Neural crest cell (in vitro differentiated cells): ENCODE results near the gene ABAT. TPM values are rescaled to one million over a fixed set of nuclear protein-coding genes. Genes with fewer than 3 reads are reported as not detected.
"Not testable (repeated sequence)": the region's sequence is repeated elsewhere in the genome, so short reads cannot be mapped to it uniquely, and the experiment has no call there.

Source experiments
- DNase-seq: peaks from one replicate; pipeline ENCODE4 v3.0.0; 2021; ENCODE audit warnings: low read depth, mixed read lengths, low spot score
- H3K27ac Mint-ChIP-seq: one replicate; pipeline ENCODE4 v1.8.0; 2021; ENCODE audit warnings: mild to moderate bottlenecking, mixed read lengths; ENCODE audit not compliant: unreplicated experiment
- H3K27me3 Mint-ChIP-seq: 2 replicates; pipeline ENCODE4 v1.8.0; 2021; ENCODE audit warnings: low read depth, mild to moderate bottlenecking, mixed read lengths
- H3K36me3 Mint-ChIP-seq: 2 replicates; pipeline ENCODE4 v1.8.0; 2021; ENCODE audit warnings: low read depth, mild to moderate bottlenecking, mixed read lengths
- H3K4me1 Mint-ChIP-seq: 2 replicates; pipeline ENCODE4 v1.8.0; 2021; ENCODE audit warnings: mixed read lengths
- H3K4me3 Mint-ChIP-seq: one replicate; pipeline ENCODE4 v1.8.0; 2021; ENCODE audit warnings: mild to moderate bottlenecking, mixed read lengths
- H3K9me3 Mint-ChIP-seq: 2 replicates; pipeline ENCODE4 v1.8.0; 2021; ENCODE audit warnings: mixed read lengths
- CTCF ChIP-seq: fragments of 200-600 bp; sonication (generic); conservative IDR thresholded peaks from 2 replicates; pipeline ENCODE4 v1.5.0; 2021; ENCODE audit warnings: antibody characterized with exemption, mild to moderate bottlenecking
- total RNA-seq: library from RNA; stranded (reverse); gene quantifications from 2 replicates; pipeline ENCODE4 v1.2.1, GENCODE V29; 2021

The ABAT gene
- total RNA-seq, 1 donor from 2014 or later: 35.2 TPM

- no peaks in the 10 kb centered on the region for H3K9me3 Mint-ChIP-seq
- no peak for DNase-seq
- no peak for TF ChIP-seq CTCF
- no peak overlapping the region for H3K4me3 Mint-ChIP-seq
- no peak overlapping the region for H3K27ac Mint-ChIP-seq
- no peaks in the 10 kb centered on the region for H3K4me1 Mint-ChIP-seq
- no peaks in the 10 kb centered on the region for H3K27me3 Mint-ChIP-seq
- peaks cover 2% of the 10 kb centered on the region for H3K36me3 Mint-ChIP-seq
Observed at GRCh38 chr16:8782673-8783072, 108.3 kb downstream of the ABAT start.

- H3K4me3 Mint-ChIP-seq: no peak overlapping the region
- H3K9me3 Mint-ChIP-seq: no peaks in the 10 kb centered on the region
Observed at GRCh38 chr16:8785408-8785807, 111.0 kb downstream of the ABAT start.

GRCh38 chr16:8786316-8786715, 111.9 kb downstream of the ABAT start:
- DNase-seq, H3K4me3 Mint-ChIP-seq, H3K27ac Mint-ChIP-seq, H3K9me3 Mint-ChIP-seq, H3K4me1 Mint-ChIP-seq, H3K27me3 Mint-ChIP-seq, H3K36me3 Mint-ChIP-seq: not testable (repeated sequence)

More at GRCh38 chr16:8785408-8785807, 111.0 kb downstream of the ABAT start:
- no peak for DNase-seq
- TF ChIP-seq CTCF: no peak
- Mint-ChIP-seq H3K27me3 (no peaks in the 10 kb centered on the region), H3K27ac (peak overlapping the region; percentile 28), H3K36me3 (no peaks in the 10 kb centered on the region), H3K4me1 (no peaks in the 10 kb centered on the region)

GRCh38 chr16:8788578-8789172, 114.3 kb downstream of the ABAT start:
- H3K4me3 Mint-ChIP-seq: no peak overlapping the region
- no peaks in the 10 kb centered on the region for H3K27me3 Mint-ChIP-seq
- no peaks in the 10 kb centered on the region for H3K9me3 Mint-ChIP-seq
- H3K27ac Mint-ChIP-seq: no peak overlapping the region
- DNase-seq: no peak
- no peaks in the 10 kb centered on the region for H3K36me3 Mint-ChIP-seq
- no peak for TF ChIP-seq CTCF
- peaks cover 8% of the 10 kb centered on the region for H3K4me1 Mint-ChIP-seq

- H3K9me3 Mint-ChIP-seq: no peaks in the 10 kb centered on the region
- no peak overlapping the region for H3K27ac Mint-ChIP-seq
- H3K36me3 Mint-ChIP-seq: no peaks in the 10 kb centered on the region
- no peaks in the 10 kb centered on the region for H3K27me3 Mint-ChIP-seq
- peak overlapping the region; percentile 58 for H3K4me3 Mint-ChIP-seq
- no peak for DNase-seq
- TF ChIP-seq CTCF: no peak
- H3K4me1 Mint-ChIP-seq: peaks cover 44% of the 10 kb centered on the region
Observed at GRCh38 chr16:8795091-8795490, 120.7 kb downstream of the ABAT start.

- Mint-ChIP-seq H3K27me3 (no peaks in the 10 kb centered on the region), H3K4me3 (peak overlapping the region; percentile 98), H3K36me3 (no peaks in the 10 kb centered on the region), H3K27ac (no peak overlapping the region), H3K9me3 (no peaks in the 10 kb centered on the region), H3K4me1 (peaks cover 44% of the 10 kb centered on the region)
- no peak for DNase-seq
- TF ChIP-seq CTCF: no peak
Observed at GRCh38 chr16:8795818-8796217, 121.4 kb downstream of the ABAT start.
